MCF 10A (cell line): ENCODE results near the gene TIGAR. TPM values are rescaled to one million over a fixed set of nuclear protein-coding genes. Genes with fewer than 3 reads are reported as not detected.

ENCODE experiments used
- BruUV-seq: library from RNA; stranded (reverse); fragments of 400-500 nt; replicated peaks from 2 replicates; lab custom pipeline; 2021; lab: Mats Ljungman, UMichigan
- CTCF ChIA-PET: fragments of 300-600 bp; sonication (Branson Sonifier 250); formaldehyde crosslinking; extraction: SDS; loops from one replicate; lab custom pipeline; 2021; ENCODE audit warnings: antibody characterized with exemption, inconsistent platforms; lab: Yijun Ruan, JAX
- POLR2A ChIA-PET: fragments of 300-600, 350-650 bp; sonication (Branson Sonifier 250); formaldehyde crosslinking; extraction: SDS; loops from one replicate; lab custom pipeline; 2020; ENCODE audit warnings: antibody characterized with exemption, inconsistent platforms; lab: Yijun Ruan, JAX
- DNase-seq: peaks from one replicate; pipeline ENCODE4 v3.0.0-alpha.2; 2018; ENCODE audit not compliant: unreplicated experiment
- H3K27ac Mint-ChIP-seq: one replicate; pipeline ENCODE4 v1.8.0; 2022; ENCODE audit warnings: mild to moderate bottlenecking, low read depth, mixed read lengths; ENCODE audit not compliant: unreplicated experiment
- H3K27me3 Mint-ChIP-seq: one replicate; pipeline ENCODE4 v1.8.0; 2022; ENCODE audit warnings: mixed read lengths; ENCODE audit not compliant: insufficient read depth, unreplicated experiment
- H3K36me3 Mint-ChIP-seq: one replicate; pipeline ENCODE4 v1.8.0; 2022; ENCODE audit warnings: mild to moderate bottlenecking, moderate library complexity, mixed read lengths; ENCODE audit not compliant: insufficient read depth, unreplicated experiment
- H3K4me1 Mint-ChIP-seq: one replicate; pipeline ENCODE4 v1.8.0; 2022; ENCODE audit warnings: mixed read lengths; ENCODE audit not compliant: insufficient read depth, unreplicated experiment
- H3K4me3 Mint-ChIP-seq: one replicate; pipeline ENCODE4 v1.8.0; 2022; ENCODE audit warnings: mild to moderate bottlenecking, moderate library complexity, mixed read lengths; ENCODE audit not compliant: unreplicated experiment
- H3K9me3 Mint-ChIP-seq: one replicate; pipeline ENCODE4 v1.8.0; 2022; ENCODE audit warnings: mixed read lengths; ENCODE audit not compliant: unreplicated experiment
- intact Hi-C: fragments of 100-400 bp; cut with micrococcal nuclease; formaldehyde crosslinking; loops from 2 replicates; pipeline ENCODE4 v1.14.1; 2022
- total RNA-seq: library from RNA; stranded (reverse); gene quantifications from 2 replicates; pipeline ENCODE4 v1.2.3, GENCODE V29; 2022
- TF ChIP-seq, protein P1 (sequence below): fragments of 200-600 bp; IDR thresholded peaks from one replicate; pipeline ENCODE4 v1.8.0; 2022; ENCODE audit warnings: antibody characterized with exemption, mild to moderate bottlenecking; ENCODE audit not compliant: unreplicated experiment

TIGAR gene
- total RNA-seq, 1 experiment from 2014 or later: 45.8 TPM

DNA sequence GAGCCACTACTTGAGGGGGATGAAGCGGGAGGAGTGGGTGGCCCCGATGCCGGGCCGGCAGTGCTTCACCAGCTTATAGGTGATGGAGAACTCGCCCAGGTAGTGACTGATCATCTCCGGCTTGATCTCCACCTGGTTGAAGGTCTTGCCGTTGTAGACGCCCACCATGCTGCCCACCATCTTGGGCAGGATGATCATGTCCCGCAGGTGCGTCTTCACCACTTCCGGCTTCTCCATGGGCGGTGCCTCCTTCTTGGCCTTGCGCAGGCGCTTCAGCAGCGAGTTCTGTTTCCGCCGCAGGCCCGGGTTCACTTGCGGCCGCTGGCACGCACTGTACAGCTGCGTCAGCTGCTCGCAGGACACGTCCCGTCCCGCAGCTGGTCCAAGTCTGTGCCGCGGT is 3.4 kb downstream of the TIGAR start:
- no peak overlapping the region for H3K4me3 Mint-ChIP-seq
- H3K27me3 Mint-ChIP-seq: no peaks in the 10 kb centered on the region
- H3K4me1 Mint-ChIP-seq: peaks cover 16% of the 10 kb centered on the region
- intact Hi-C loops: no loop called here
- TF ChIP-seq, protein P1, sequence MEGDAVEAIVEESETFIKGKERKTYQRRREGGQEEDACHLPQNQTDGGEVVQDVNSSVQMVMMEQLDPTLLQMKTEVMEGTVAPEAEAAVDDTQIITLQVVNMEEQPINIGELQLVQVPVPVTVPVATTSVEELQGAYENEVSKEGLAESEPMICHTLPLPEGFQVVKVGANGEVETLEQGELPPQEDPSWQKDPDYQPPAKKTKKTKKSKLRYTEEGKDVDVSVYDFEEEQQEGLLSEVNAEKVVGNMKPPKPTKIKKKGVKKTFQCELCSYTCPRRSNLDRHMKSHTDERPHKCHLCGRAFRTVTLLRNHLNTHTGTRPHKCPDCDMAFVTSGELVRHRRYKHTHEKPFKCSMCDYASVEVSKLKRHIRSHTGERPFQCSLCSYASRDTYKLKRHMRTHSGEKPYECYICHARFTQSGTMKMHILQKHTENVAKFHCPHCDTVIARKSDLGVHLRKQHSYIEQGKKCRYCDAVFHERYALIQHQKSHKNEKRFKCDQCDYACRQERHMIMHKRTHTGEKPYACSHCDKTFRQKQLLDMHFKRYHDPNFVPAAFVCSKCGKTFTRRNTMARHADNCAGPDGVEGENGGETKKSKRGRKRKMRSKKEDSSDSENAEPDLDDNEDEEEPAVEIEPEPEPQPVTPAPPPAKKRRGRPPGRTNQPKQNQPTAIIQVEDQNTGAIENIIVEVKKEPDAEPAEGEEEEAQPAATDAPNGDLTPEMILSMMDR: no peak
- H3K27ac Mint-ChIP-seq: no peak overlapping the region
- BruUV-seq: no TSS peak
- H3K9me3 Mint-ChIP-seq: no peaks in the 10 kb centered on the region
- POLR2A ChIA-PET: no interaction called here
- DNase-seq: no peak
- peaks cover 29% of the 10 kb centered on the region for H3K36me3 Mint-ChIP-seq
- CTCF ChIA-PET: interaction anchor here (0.7 to 1.2 kb wide), 4 partner anchors 11 to 434 kb away, joined by 3 to 6 read pairs (median 3); no protein-coding TSS in a partner anchor

DNA sequence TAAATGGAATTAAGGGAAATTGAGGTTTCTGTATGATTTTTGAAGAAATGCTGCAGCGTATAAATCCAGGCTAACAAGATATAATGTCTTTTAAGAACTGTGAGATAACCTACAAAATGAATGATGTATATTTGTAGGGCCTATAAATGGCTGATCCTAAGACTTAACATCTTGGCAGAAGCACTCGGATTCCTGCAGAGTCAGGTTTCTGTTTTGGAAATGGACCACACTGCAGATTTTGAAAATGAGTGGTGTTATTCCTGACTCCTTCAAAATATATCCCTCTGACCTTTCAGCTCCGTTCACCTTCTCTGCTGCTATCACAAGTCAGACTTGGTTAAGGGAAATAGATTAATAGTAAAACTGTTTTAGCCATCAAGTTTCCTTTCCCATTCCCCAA is 5.0 kb downstream of the TIGAR start:
- Mint-ChIP-seq H3K9me3 (no peaks in the 10 kb centered on the region), H3K4me1 (peaks cover 5% of the 10 kb centered on the region), H3K27ac (no peak overlapping the region), H3K36me3 (peaks cover 32% of the 10 kb centered on the region), H3K4me3 (no peak overlapping the region), H3K27me3 (no peaks in the 10 kb centered on the region)
- TF ChIP-seq, protein P1: no peak
- no peak for DNase-seq
- intact Hi-C loops: no loop called here
- CTCF ChIA-PET: interaction anchor here (0.5 to 1.9 kb wide), 2 partner anchors 18 to 318 kb away, joined by 4 to 7 read pairs; no protein-coding TSS in a partner anchor
- POLR2A ChIA-PET: interaction anchor here (0.7 kb wide), 1 partner anchor 330 kb away, joined by 3 read pairs; no protein-coding TSS in a partner anchor
- no TSS peak for BruUV-seq

DNA sequence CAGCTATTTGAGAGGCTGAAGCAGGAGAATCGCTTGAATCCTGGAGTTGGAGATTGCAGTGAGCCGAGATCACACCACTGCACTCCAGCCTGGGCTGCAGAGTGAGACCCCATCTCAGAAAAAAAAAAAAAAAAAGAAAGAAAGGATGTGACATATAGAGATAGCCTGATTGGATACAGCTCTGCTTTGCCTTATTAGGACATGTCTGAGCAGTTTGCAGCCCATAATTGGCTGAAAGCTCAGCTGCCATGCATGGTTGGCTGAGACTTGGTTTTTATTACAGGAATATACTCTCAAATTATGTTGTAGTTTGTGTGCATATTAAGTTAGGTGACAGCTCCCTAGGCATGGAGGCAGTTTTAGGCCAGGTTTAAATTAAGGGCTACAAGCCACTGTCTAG is 6.3 kb downstream of the TIGAR start:
- no TSS peak for BruUV-seq
- Mint-ChIP-seq H3K36me3 (peaks cover 43% of the 10 kb centered on the region), H3K9me3 (no peaks in the 10 kb centered on the region), H3K27me3 (no peaks in the 10 kb centered on the region), H3K27ac (no peak overlapping the region), H3K4me3 (no peak overlapping the region), H3K4me1 (peaks cover 5% of the 10 kb centered on the region)
- TF ChIP-seq, protein P1: no peak
- no peak for DNase-seq
- ChIA-PET CTCF (interaction anchor here (0.6 kb wide), 1 partner anchor 494 kb away, joined by 3 read pairs; no protein-coding TSS in a partner anchor), POLR2A (interaction anchor here (0.7 kb wide), 1 partner anchor 232 kb away, joined by 3 read pairs; no protein-coding TSS in a partner anchor)
- intact Hi-C loops: no loop called here

DNA sequence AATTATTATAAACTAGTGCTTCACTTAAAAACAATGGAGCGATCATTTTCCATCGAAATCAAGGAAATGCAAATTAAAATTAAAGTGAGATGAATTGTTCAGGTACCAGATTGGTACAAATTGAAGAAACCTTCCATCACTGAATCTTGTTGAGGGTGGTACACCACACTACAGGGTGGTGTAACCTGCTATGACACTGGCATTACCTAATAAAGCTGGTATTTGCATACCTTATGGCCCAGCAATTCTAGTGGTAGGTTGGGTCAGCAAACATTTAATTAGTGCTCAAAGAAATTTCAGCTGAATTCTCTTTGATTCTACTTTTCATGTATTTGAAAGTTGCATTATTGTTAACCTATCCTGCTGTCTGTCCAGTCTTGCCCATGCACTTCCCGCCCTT is 9.2 kb downstream of the TIGAR start:
- peaks cover 5% of the 10 kb centered on the region for H3K4me1 Mint-ChIP-seq
- peaks cover 53% of the 10 kb centered on the region for H3K36me3 Mint-ChIP-seq
- DNase-seq: no peak
- CTCF ChIA-PET: interaction anchor here (0.6 kb wide), 3 partner anchors 9 to 428 kb away, joined by 3 to 4 read pairs (median 3); no protein-coding TSS in a partner anchor
- intact Hi-C loops: no loop called here
- TF ChIP-seq, protein P1: no peak
- no TSS peak for BruUV-seq
- no peak overlapping the region for H3K4me3 Mint-ChIP-seq
- POLR2A ChIA-PET: interaction anchor here (3.4 kb wide), 1 partner anchor 9 kb away, joined by 16 read pairs; the partner anchor contains the start of gene TIGAR
- H3K9me3 Mint-ChIP-seq: no peaks in the 10 kb centered on the region
- H3K27ac Mint-ChIP-seq: no peak overlapping the region
- no peaks in the 10 kb centered on the region for H3K27me3 Mint-ChIP-seq
